ENCODE measurements around the gene GPATCH2L. TPM values are rescaled to one million over a fixed set of nuclear protein-coding genes. Genes with fewer than 3 reads are reported as not detected.

Gene GPATCH2L
- total and polyA plus RNA-seq, 2 experiments from 2014 or later = 19.6 to 94.4 TPM

DNA sequence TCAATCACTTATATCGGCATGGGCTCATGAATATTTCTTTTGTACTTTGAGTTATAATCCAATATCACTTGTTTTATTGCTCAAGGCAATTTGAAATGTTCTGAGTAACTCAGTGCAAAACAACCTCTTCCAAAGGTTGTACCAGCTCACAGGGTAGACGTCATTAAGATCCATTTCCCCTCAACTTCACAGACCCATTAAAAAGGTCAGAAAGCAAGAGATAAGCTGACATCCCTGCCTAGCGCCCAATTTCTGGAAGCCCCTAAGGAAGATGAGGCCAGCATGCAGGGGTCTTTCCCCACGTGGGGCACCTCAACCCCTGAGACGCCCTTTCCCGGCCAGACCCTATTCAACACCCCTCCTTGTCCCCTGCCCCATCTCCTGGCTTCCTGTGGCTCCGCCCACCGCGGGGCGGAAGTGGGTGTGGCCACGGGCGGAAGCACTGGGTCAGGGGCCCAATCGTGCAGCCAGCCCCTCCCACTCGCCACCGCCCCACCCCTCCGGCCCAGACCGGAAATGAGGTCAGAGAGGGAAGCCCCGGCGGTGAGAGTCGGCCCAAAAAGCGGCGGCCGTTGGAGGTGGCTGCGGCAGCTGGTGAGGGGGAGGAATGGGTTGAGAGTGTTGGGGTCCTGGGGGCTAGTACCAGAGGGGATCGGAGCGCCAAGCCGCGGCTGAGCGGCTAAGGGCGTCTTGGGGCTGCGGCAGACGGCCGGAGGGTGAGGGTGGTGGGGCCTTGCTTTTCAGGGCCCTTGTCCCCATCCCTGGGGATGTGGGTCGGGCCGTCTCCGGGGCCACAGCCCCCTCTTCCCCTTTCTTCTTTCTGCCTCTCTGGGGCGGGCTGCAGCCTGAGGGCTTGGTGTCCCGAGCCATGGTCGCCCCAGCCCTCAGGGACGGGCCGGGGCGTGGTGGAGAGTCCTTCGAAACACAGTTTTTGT is at the start of gene GPATCH2L (continued):
- TF ChIP-seq, protein P1, sequence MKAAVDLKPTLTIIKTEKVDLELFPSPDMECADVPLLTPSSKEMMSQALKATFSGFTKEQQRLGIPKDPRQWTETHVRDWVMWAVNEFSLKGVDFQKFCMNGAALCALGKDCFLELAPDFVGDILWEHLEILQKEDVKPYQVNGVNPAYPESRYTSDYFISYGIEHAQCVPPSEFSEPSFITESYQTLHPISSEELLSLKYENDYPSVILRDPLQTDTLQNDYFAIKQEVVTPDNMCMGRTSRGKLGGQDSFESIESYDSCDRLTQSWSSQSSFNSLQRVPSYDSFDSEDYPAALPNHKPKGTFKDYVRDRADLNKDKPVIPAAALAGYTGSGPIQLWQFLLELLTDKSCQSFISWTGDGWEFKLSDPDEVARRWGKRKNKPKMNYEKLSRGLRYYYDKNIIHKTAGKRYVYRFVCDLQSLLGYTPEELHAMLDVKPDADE (IDR thresholded peaks at IDR 0.05) = peak; percentile 45; the same call in 1 of the 2 replicates

DNA sequence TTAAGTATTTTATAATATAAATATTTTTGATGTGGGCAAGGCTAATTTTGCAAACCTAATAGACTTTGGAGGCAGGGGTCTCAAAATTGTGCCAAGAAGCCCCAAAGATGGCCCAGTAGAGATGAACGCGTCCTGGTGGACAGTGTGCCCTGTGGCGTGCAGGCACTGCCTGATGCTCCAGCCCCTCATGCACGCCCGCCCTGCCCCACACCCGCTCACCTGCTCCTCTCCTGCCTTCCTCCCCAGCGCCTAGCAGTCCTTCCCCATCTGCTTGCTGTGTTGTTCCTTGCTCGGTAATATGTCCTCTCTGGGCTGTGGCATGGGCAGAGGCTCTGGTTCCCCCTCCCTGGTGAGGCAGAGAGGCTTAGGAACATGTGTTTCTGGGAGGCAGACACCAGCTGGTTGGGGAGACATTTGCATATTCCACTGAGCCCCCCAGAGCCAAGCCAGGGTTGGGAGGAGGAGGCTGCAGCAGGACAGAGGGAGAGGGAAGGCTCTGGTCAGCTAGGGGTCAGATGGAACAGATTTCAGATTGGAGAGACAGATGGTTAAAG is 46.8 kb upstream of the GPATCH2L start:
- Mint-ChIP-seq H3K27ac (no peak overlapping the region), H3K27me3 (ENCODE audit: insufficient read depth, low read depth, poor library complexity) (peaks cover 5% of the 10 kb centered on the region)
- H3K4me1 ChIP-seq (ENCODE audit: insufficient read depth) = no peaks in the 10 kb centered on the region; the same call in 1 of the 2 replicates

More for the DNA sequence above, 46.8 kb upstream of the GPATCH2L start:
- H3K9me2 ChIP-seq (ENCODE audit: insufficient read depth) = 0 out of 2 replicates have a peak, but pooled peaks cover 5% of the 10 kb centered on the region
- ATAC-seq = peak; percentile 34; the same call in 2 of the 3 replicates
- no peaks in the 10 kb centered on the region for H3K27me3 ChIP-seq (ENCODE audit: insufficient read depth)
- H4K20me1 ChIP-seq (replicated peaks; ENCODE audit: insufficient read depth) = no peaks in the 10 kb centered on the region
- no peak overlapping the region for H3K4me2 ChIP-seq
- H3K79me2 ChIP-seq (replicated peaks; ENCODE audit: insufficient read depth) = no peaks in the 10 kb centered on the region
- no peak for DNase-seq (ENCODE audit: low spot score)
- peak overlapping the region; percentile 47 for H2AFZ ChIP-seq
- no peaks in the 10 kb centered on the region for H3K36me3 Mint-ChIP-seq (ENCODE audit: low read depth)
- no peaks in the 10 kb centered on the region for H3K36me3 ChIP-seq (ENCODE audit: insufficient read depth)
- peaks cover 20% of the 10 kb centered on the region for H3K4me1 Mint-ChIP-seq
- no peak overlapping the region for H3K4me3 Mint-ChIP-seq
- no peak overlapping the region for H3K27ac ChIP-seq (ENCODE audit: low read depth)
- H3K9me3 Mint-ChIP-seq = no peaks in the 10 kb centered on the region
- H3F3A ChIP-seq (replicated peaks; ENCODE audit: low read depth) = no peaks in the 10 kb centered on the region
- no peak overlapping the region for H3K4me3 ChIP-seq
- TF ChIP-seq EZH2phosphoT487 (IDR thresholded peaks at IDR 0.05; ENCODE audit: unreplicated experiment) (no peak), ZNF114 (CRISPR knock-in tag; IDR thresholded peaks at IDR 0.05) (no peak), NANOG (IDR thresholded peaks at IDR 0.05; ENCODE audit: borderline replicate concordance) (no peak), EZH2 (IDR thresholded peaks at IDR 0.05; ENCODE audit: low read depth, unreplicated experiment) (no peak), STAT1 (IDR thresholded peaks at IDR 0.05; ENCODE audit: unreplicated experiment) (no peak), JUNB (IDR thresholded peaks at IDR 0.05; ENCODE audit: unreplicated experiment) (no peak), CREB1 (CRISPR knock-in tag; IDR thresholded peaks at IDR 0.05; ENCODE audit: low read depth) (no peak), POLR2AphosphoS5 (IDR thresholded peaks at IDR 0.05; ENCODE audit: low read depth) (no peak)
- TF ChIP-seq, protein P1 (IDR thresholded peaks at IDR 0.05) = no peak
- TF ChIP-seq, protein P2, sequence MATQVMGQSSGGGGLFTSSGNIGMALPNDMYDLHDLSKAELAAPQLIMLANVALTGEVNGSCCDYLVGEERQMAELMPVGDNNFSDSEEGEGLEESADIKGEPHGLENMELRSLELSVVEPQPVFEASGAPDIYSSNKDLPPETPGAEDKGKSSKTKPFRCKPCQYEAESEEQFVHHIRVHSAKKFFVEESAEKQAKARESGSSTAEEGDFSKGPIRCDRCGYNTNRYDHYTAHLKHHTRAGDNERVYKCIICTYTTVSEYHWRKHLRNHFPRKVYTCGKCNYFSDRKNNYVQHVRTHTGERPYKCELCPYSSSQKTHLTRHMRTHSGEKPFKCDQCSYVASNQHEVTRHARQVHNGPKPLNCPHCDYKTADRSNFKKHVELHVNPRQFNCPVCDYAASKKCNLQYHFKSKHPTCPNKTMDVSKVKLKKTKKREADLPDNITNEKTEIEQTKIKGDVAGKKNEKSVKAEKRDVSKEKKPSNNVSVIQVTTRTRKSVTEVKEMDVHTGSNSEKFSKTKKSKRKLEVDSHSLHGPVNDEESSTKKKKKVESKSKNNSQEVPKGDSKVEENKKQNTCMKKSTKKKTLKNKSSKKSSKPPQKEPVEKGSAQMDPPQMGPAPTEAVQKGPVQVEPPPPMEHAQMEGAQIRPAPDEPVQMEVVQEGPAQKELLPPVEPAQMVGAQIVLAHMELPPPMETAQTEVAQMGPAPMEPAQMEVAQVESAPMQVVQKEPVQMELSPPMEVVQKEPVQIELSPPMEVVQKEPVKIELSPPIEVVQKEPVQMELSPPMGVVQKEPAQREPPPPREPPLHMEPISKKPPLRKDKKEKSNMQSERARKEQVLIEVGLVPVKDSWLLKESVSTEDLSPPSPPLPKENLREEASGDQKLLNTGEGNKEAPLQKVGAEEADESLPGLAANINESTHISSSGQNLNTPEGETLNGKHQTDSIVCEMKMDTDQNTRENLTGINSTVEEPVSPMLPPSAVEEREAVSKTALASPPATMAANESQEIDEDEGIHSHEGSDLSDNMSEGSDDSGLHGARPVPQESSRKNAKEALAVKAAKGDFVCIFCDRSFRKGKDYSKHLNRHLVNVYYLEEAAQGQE (IDR thresholded peaks at IDR 0.05; ENCODE audit: unreplicated experiment) = no peak
- TF ChIP-seq, protein P3, sequence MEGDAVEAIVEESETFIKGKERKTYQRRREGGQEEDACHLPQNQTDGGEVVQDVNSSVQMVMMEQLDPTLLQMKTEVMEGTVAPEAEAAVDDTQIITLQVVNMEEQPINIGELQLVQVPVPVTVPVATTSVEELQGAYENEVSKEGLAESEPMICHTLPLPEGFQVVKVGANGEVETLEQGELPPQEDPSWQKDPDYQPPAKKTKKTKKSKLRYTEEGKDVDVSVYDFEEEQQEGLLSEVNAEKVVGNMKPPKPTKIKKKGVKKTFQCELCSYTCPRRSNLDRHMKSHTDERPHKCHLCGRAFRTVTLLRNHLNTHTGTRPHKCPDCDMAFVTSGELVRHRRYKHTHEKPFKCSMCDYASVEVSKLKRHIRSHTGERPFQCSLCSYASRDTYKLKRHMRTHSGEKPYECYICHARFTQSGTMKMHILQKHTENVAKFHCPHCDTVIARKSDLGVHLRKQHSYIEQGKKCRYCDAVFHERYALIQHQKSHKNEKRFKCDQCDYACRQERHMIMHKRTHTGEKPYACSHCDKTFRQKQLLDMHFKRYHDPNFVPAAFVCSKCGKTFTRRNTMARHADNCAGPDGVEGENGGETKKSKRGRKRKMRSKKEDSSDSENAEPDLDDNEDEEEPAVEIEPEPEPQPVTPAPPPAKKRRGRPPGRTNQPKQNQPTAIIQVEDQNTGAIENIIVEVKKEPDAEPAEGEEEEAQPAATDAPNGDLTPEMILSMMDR (conservative IDR thresholded peaks at IDR 0.05; ENCODE audit: low read depth in 2 of 2) = no peak

All from GM23338 (cell line).